ENCODE measurements around the gene LY86.

LY86 gene

GRCh38 chr6:6682225-6682624 is 93.7 kb downstream of the LY86 start:
- no peak for DNase-seq (ENCODE audit: low spot score)

- DNase-seq (ENCODE audit: low spot score): no peak
These were observed 95.7 kb downstream of the LY86 start for GRCh38 chr6:6683969-6684833.

GRCh38 chr6:6685249-6686040 is 96.9 kb downstream of the LY86 start:
- DNase-seq (ENCODE audit: low spot score): no peak

- DNase-seq (ENCODE audit: low spot score): no peak
These were observed 97.7 kb downstream of the LY86 start for GRCh38 chr6:6686176-6686575.

- no peak for DNase-seq (ENCODE audit: low spot score)
These were observed 98.5 kb downstream of the LY86 start for GRCh38 chr6:6686748-6687601.

- no peak for DNase-seq (ENCODE audit: low spot score)
These were observed 99.8 kb downstream of the LY86 start for GRCh38 chr6:6688283-6688682.

GRCh38 chr6:6688951-6689350 is 100.4 kb downstream of the LY86 start:
- DNase-seq (ENCODE audit: low spot score): no peak

- peak; percentile 67 for DNase-seq (ENCODE audit: low spot score)
These were observed 101.1 kb downstream of the LY86 start for GRCh38 chr6:6689400-6690143.

- no peak for DNase-seq (ENCODE audit: low spot score)
These were observed 101.6 kb downstream of the LY86 start for GRCh38 chr6:6690144-6690483.

- DNase-seq (ENCODE audit: low spot score): no peak
These were observed 105.9 kb downstream of the LY86 start for GRCh38 chr6:6694368-6694780.

- DNase-seq (ENCODE audit: low spot score): no peak
These were observed 106.5 kb downstream of the LY86 start for GRCh38 chr6:6694825-6695624.

GRCh38 chr6:6695625-6696276 is 107.2 kb downstream of the LY86 start:
- peak; percentile 60 for DNase-seq (ENCODE audit: low spot score)

GRCh38 chr6:6696867-6697531 is 108.5 kb downstream of the LY86 start:
- DNase-seq (ENCODE audit: low spot score): peak; percentile 52

GRCh38 chr6:6697620-6698019 is 109.1 kb downstream of the LY86 start:
- no peak for DNase-seq (ENCODE audit: low spot score)

- DNase-seq (ENCODE audit: low spot score): peak; percentile 95
These were observed 111.3 kb downstream of the LY86 start for GRCh38 chr6:6699741-6700367.

- DNase-seq (ENCODE audit: low spot score): peak; percentile 47
These were observed 112.1 kb downstream of the LY86 start for GRCh38 chr6:6700407-6701270.

- no peak for DNase-seq (ENCODE audit: low spot score)
These were observed 113.3 kb downstream of the LY86 start for GRCh38 chr6:6701864-6702263.

GRCh38 chr6:6703699-6704098 is 115.2 kb downstream of the LY86 start:
- DNase-seq (ENCODE audit: low spot score): no peak

Measured in AG08395 (cell line).